GM21367 (cell line): ENCODE results near the gene DHRS1.

Experiments
- ATAC-seq: cut with Tn5 transposase; IDR thresholded peaks from one replicate; pipeline ENCODE4 v1.9.1; 2021; ENCODE audit not compliant: unreplicated experiment

Gene DHRS1

GRCh38 chr14:24299255-24300191, at the start of gene DHRS1, which contains the start of gene NOP9:
DHRS1 (minus strand) TSS chr14:24299780; CDS start chr14:24299106, 674 bp downstream.
NOP9 (plus strand) TSS chr14:24299850; CDS start chr14:24299955, 105 bp downstream.
- ATAC-seq: peak; percentile 57

- no peak for ATAC-seq
Measured at GRCh38 chr14:24348186-24348585, 48.6 kb upstream of the DHRS1 start.

- no peak for ATAC-seq
Measured at GRCh38 chr14:24347134-24347533, 47.6 kb upstream of the DHRS1 start.

GRCh38 chr14:24343795-24344660, 44.4 kb upstream of the DHRS1 start:
- no peak for ATAC-seq

- ATAC-seq: no peak
Measured at GRCh38 chr14:24342889-24343288, 43.3 kb upstream of the DHRS1 start.

- no peak for ATAC-seq
Measured at GRCh38 chr14:24340606-24341005, 41.0 kb upstream of the DHRS1 start.

GRCh38 chr14:24339284-24340151, 39.9 kb upstream of the DHRS1 start, which contains the start of gene RIPK3:
RIPK3 (minus strand) TSS chr14:24339991; CDS start chr14:24339826, 165 bp downstream.
- peak; percentile 86 for ATAC-seq

- ATAC-seq: no peak
Measured at GRCh38 chr14:24338843-24339242, 39.3 kb upstream of the DHRS1 start.

GRCh38 chr14:24337824-24338175, 38.2 kb upstream of the DHRS1 start:
- no peak for ATAC-seq

- no peak for ATAC-seq
Measured at GRCh38 chr14:24337144-24337823, 37.7 kb upstream of the DHRS1 start.

- no peak for ATAC-seq
Measured at GRCh38 chr14:24335461-24336171, 36.0 kb upstream of the DHRS1 start.

GRCh38 chr14:24334431-24335291, 35.1 kb upstream of the DHRS1 start, which contains the start of gene ADCY4:
ADCY4 (minus strand) TSS chr14:24335071; CDS start chr14:24334652, 419 bp downstream.
- ATAC-seq: no peak

- peak; percentile 58 for ATAC-seq
Measured at GRCh38 chr14:24332268-24332993, 32.9 kb upstream of the DHRS1 start.

- no peak for ATAC-seq
Measured at GRCh38 chr14:24331731-24332267, 32.2 kb upstream of the DHRS1 start.

GRCh38 chr14:24330973-24331674, 31.5 kb upstream of the DHRS1 start:
- no peak for ATAC-seq

- no peak for ATAC-seq
Measured at GRCh38 chr14:24329736-24330135, 30.2 kb upstream of the DHRS1 start.
